Head of caudate nucleus (tissue), 42 donors: ENCODE measurements around the gene HARS1.
"Not testable (repeated sequence)": the region's sequence is repeated elsewhere in the genome, so short reads cannot be mapped to it uniquely, and the experiment has no call there.

Experiments
- DNase-seq, 42 donors: peaks; one replicate each; pipeline versions ENCODE4 v3.0.0 to v3.0.0-alpha.2; 2020 to 2021; ENCODE audit warnings: mixed read lengths in 7 of 42
- intact Hi-C: fragments of 100-400 bp; cut with DNase I; formaldehyde crosslinking; loops from one replicate; pipeline ENCODE4 v1.15.0; 2022

The HARS1 gene

DNA sequence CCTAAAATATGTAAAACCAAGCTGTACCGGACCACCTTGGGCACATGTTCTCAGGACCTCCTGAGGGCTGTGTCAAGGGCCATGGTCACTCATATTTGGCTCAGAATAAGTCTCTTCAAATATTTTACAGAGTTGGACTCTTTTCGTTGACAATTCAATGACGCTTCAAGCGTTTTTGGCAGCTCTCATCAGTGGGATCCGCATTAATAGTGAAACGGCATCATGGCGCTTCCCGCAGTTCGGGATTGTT is 52.3 kb downstream of the HARS1 start:
- not testable (repeated sequence) for DNase-seq
- intact Hi-C loops = loop anchor here (5.0 kb wide), 1 partner anchor 72 kb away; no protein-coding TSS in a partner anchor

DNA sequence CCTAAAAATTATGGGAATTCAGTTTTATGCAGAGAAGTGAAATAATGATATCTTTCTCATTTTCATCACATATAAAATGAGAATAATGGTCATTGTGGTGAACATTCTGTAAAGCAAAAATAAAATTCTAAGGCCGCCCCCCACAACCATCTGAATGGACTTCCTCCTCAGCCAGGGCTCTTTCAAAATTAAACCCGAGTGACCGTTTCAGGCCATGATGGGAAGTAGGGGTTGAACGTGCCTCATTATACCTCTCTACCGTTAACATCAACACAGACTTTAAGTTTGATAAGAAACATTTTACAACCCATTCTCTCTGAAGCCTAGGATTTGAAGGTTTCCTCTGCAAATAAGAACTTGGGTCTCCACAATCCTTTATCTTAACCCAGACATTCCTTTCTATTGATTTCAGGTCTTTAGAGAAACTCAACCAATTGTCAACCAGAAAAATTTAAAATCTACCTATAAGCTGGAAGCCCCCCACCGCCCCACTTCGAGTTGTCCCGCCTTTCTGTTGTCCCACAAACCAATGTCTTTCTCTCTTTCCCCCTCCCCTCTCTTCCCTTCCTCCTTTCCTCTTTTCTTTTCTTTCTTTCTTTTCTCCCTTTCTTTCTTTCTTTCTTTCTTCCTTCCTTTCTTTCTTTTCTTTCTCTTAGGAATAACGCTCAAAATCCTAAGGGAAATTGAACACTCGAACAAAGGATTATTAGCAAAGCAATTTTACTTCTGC is 53.6 kb downstream of the HARS1 start:
- no peak for DNase-seq
- intact Hi-C loops = loop anchor here (5.0 kb wide), 1 partner anchor 70 kb away; no protein-coding TSS in a partner anchor

DNA sequence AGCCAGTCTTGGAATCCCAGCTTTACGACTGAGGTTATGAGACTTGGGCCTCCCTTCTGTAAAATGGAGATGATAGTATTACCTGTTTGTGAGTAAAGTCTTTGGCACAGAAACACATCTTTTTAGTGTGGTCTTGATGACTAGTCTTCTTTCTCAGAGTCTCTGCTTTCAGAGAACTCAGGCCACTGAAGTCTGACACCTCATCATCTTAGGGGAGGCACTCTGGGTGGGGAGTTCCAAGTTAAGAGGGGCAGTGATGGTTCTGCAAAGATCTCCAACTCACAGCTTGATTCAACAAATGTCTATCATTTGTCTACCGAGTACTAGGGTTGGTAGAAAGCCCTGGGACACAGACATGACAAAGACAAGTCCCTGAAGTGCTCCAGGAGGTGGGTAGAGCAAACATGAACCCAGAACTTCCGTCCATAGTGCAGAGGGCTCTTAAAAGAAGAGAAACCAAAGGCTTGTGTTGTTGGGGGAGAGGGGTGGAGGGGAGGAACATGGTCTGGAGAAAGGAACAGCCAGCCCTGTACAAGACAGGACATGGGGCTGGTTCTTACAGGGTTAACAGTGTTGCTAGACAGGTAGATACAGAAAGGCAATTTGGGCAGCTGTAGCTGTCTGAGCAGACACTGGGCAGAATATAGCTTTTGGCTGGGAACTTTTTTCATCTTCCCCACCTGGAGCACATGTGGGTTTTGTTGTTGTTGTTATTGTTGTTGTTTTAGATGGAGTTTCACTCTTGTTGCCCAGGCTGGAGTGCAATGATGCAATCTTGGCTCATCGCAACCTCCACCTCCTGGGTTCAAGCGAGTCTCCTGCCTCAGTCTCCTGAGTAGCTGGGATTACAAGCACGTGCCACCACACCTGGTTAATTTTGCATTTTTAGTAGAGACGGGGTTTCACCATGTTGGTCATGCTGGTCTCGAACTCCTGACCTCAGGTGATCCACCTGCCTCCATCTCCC is 55.6 kb downstream of the HARS1 start:
- intact Hi-C loops = loop anchor here (5.0 kb wide), 1 partner anchor 68 kb away; no protein-coding TSS in a partner anchor
- DNase-seq = no peak

DNA sequence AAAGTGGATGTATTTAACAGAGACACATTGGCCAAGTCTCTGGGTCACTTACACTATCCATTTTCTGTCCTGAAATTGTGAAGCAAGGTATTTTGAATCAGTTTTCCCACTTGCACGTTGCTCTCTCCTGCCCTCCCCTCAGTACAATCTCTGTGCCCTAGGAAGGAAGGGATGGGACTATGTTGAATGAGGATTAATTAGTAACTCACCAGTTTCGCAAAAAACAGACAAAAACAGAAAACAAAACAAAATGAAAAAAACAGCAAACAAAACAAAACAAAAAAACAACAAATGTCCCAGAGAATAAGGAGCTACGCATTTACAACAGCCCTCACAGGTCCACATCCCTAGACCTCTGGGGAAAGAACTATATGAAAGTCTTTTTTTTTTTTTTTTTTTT is 57.1 kb downstream of the HARS1 start:
- DNase-seq = no peak
- intact Hi-C loops = no loop called here

DNA sequence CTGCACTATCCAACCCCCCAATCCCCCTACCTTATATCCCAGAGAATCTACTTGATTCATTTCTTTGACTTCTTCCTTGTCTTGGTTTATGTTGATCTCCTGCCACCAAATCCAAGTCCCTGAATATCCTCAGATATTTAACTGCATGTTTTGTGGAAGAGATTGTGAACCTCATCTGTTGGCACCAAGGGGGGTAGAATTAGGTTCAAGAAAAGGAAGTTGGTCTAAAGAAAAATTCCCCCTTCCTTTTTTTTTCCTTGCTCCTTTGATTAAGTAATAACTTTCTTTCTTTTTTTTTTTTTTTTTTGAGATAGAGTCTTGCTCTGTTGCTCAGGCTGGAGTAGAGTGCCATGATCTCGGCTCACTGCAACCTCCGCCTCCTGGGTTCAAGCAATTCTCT is 57.7 kb downstream of the HARS1 start:
- no peak for DNase-seq
- intact Hi-C loops = no loop called here

DNA sequence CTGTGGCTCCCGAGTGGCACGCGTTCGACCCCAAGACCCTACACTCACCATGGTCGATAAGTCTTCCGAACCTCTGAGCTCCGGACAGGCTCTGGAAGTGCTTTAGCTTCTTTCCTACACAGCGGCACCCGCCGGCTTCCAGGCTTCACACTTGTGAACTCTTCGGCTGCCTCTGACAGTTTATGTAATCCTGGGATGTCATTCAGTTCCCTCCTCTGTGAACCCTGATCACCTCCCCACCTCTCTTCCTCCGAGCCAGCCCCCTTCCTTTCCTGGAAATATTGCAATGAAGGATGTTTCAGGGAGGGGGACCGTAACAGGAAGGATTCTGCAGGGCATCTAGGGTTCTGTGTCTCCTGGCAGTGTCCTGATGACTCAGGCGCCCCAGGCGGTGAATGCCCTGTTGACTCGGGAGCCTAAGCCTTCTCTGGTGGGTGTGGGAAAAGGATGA is 58.1 kb downstream of the HARS1 start, which contains the start of gene CD14:
Gene CD14 (minus strand): TSS at position 155 of the 451 bp plus-strand sequence. CDS start 104 bp downstream, at position 51.
- peak in 38 of 42 donors; percentile 25 to 82 (median 52) for DNase-seq
- intact Hi-C loops = no loop called here

DNA sequence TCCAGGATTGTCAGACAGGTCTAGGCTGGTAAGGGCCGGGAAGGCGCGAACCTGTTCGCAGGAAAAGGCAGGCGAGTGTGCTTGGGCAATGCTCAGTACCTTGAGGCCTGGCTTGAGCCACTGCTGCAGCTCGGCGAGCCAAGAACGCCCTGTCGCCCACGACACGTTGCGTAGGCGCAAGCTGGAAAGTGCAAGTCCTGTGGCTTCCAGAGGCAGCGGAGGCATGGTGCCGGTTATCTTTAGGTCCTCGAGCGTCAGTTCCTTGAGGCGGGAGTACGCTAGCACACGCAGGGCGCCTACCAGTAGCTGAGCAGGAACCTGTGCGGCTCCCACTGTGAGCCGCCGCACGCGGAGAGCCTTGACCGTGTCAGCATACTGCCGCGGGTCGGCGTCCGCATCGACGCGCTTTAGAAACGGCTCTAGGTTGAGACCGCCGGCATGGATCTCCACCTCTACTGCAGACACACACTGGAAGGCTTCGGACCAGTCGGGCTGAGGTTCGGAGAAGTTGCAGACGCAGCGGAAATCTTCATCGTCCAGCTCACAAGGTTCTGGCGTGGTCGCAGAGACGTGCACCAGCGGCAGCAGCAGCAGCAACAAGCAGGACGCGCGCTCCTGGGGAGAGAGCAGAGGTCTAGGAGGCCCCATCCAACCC is 58.7 kb downstream of the HARS1 start:
- peak in 37 of 42 donors; percentile 7 to 64 (median 36) for DNase-seq
- intact Hi-C loops = no loop called here

DNA sequence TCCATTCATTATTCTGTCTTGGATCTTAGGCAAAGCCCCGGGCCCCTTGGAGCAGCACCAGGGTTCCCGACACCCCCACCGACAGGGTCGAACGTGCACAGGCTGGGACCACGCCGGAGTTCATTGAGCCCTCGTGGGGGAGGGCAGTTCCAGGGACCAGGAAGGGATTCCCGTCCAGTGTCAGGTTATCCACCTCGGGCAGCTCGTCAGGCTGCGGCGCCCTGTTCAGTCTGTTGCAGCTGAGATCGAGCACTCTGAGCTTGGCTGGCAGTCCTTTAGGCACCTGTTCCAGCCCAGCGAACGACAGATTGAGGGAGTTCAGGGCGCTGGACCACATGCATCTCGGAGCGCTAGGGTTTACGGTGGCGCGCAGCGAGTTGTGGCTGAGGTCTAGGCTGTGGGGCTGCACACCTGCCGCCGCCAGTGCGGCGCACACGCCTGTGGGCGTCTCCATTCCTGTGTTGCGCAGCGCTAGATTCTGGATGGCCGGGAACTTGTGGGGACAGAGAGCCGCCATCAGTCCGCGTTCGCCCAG is 59.3 kb downstream of the HARS1 start:
- intact Hi-C loops = no loop called here
- peak in 2 of 42 donors; percentile 11 to 31 for DNase-seq

DNA sequence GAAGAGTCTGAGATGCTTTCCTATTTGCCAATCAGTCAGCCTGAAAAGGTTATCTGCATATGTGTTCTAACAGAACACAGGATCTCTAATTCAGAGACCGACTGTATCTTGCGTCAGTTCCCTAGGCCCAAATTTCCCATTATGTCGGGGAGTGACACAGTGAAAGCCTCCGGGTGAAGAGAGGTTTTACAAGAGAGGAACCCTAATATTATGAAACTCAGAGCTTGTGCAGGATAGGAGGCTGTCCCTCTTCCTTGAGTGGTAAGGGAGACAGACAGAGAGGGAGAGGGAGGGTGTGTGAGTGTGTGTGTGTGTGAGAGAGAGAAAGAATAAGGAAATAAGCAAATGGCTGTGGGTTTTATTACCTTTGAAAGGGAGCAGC is 60.1 kb downstream of the HARS1 start:
- intact Hi-C loops = no loop called here
- DNase-seq = peak in 1 of 42 donors; percentile 26

DNA sequence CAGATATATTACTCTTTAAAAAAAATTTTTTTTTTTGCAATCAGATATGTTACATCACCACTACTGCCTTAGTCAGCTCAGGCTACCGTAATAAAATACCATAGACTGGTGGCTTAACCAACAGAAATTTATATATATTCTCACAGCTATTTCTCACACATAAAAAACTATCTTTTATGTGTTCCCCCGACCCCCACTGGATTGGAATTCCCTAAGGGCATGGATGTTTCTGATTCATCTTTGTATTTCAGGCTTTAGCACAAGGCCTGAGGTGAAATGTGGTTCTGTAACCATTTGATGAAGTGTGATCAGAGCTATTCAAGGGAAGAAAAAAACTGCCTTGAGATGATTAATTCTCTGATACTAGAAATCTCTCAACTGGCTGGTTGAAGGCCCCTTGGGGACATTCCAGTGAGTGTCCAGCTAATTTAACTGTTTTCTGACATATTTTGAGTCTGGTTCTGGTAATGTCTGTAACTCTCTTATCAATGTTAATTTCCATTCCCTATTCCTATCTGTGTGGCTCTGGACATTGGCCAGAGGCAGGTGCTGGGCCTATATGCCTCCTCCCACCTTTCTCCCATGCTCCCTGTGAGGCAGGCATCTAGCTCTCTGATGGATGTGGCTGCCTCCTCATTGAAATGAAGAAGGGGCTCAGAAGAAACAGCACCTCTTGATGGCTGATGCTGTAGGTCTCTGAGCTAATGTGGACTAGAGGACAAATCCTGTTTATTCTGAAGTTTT is 60.7 kb downstream of the HARS1 start:
- DNase-seq = no peak
- intact Hi-C loops = no loop called here

DNA sequence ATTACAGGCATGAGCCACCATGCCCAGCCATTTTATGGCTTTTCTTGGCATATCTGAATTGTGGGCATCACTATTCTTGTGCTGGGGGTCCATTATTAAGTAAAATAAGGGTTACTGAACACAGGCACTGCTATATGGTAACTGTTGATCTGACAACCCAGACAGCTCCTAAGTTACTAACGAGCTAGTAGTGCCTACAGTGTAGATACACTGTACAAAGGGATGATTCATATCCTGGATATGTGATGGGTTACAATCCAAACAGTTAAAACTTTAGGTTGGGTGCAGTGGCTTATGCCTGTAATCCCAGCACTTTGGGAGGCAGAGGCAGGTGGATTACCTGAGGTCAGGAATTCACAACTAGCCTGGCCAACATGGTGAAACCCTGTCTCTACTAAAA is 62.5 kb downstream of the HARS1 start:
- intact Hi-C loops = no loop called here
- DNase-seq = no peak

DNA sequence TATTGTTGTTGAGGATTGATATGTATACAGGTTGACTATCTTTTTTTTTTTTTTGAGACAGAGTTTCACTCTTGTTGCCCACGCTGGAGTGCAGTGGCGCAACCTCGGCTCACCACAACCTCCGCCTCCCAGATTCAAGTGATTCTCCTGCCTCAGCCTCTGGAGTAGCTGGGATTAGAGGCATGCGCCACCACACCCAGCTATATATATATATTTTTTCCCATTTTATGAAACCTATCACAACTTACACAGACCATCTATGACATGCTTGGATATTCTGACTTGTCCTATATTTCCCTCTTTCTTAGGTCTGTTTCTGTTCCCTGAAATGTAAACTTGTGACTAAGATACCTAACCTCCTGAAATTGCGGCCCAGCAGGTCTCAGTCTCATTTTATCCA is 63.2 kb downstream of the HARS1 start:
- DNase-seq = no peak
- intact Hi-C loops = no loop called here

DNA sequence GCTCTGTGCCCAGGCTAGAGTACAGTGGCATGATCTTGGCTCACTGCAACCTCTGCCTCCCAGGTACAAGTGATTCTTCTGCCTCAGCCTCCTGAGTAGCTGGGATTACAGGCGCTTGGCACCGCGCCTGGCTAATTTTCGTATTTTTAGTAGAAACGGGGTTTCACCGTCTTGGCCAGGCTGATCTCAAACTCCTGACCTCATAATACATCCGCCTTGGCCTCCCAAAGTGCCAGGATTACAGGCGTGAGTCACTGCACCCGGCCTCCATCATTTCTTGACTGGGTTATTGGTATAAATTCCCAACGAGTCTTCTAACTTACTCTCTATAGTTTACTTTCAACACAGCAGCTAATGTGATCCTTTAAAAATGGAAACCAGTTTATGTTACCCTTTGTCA is 66.3 kb downstream of the HARS1 start:
- intact Hi-C loops, DNase-seq: not testable (repeated sequence)
